Cardiac muscle cell (in vitro differentiated cells and primary cell): ENCODE data around the gene RPL36. TPM values are rescaled to one million over a fixed set of nuclear protein-coding genes. Genes with fewer than 3 reads are reported as not detected.
"Not testable (repeated sequence)": the region's sequence is repeated elsewhere in the genome, so short reads cannot be mapped to it uniquely, and the experiment has no call there.

Source experiments
- DNase-seq, 2 donors: peaks; one replicate each; pipeline versions ENCODE4 v3.0.0 to v3.0.0-alpha.2; 2010 to 2017; ENCODE audit warnings: low read depth in 1 of 2, low spot score in 1 of 2
- H3K27ac ChIP-seq: fragments of 200-600 bp; sonication (generic); 2 replicates; pipeline ENCODE4 v1.5.1; 2016
- H3K27me3 ChIP-seq: fragments of 200-600 bp; sonication (generic); 2 replicates; pipeline ENCODE4 v1.6.0; 2016; ENCODE audit warnings: control low read depth
- H3K36me3 ChIP-seq: fragments of 200-600 bp; sonication (generic); 2 replicates; pipeline ENCODE4 v1.5.1; 2016; ENCODE audit warnings: control low read depth
- H3K4me1 ChIP-seq: fragments of 200-600 bp; sonication (generic); 2 replicates; pipeline ENCODE4 v1.8.1; 2017; ENCODE audit warnings: low read depth, mild to moderate bottlenecking, mixed run types
- H3K4me3 ChIP-seq: fragments of 200-600 bp; sonication (generic); 2 replicates; pipeline ENCODE4 v1.5.1; 2016; ENCODE audit warnings: mild to moderate bottlenecking
- H3K9me3 ChIP-seq: fragments of 200-600 bp; sonication (generic); 2 replicates; pipeline ENCODE4 v1.5.1; 2017; ENCODE audit warnings: low read depth, mild to moderate bottlenecking, control low read depth
- CTCF ChIP-seq: IDR thresholded peaks from 2 replicates; pipeline ENCODE4 v1.5.1; 2012; ENCODE audit warnings: low read depth, mild to moderate bottlenecking, low read length
- polyA plus RNA-seq: library from polyadenylated mRNA; unstranded; fragments of >200 nt; fragmentation: Nextera tagmentation; extraction: Ambion mirVana; gene quantifications from 2 replicates; pipeline ENCODE4 v1.2.1, GENCODE V29; 2016
- total RNA-seq: library from RNA; depleted of rRNA; stranded (reverse); fragments of >200 nt; gene quantifications from 2 replicates; pipeline ENCODE4 v1.2.3, GENCODE V29; 2016

Gene RPL36
- total and polyA plus RNA-seq, 2 experiments from 2014 or later = 829 to 982 TPM

- Histone ChIP-seq H3K9me3 (no peaks in the 10 kb centered on the region), H3K4me1 (no peaks in the 10 kb centered on the region), H3K27me3 (no peaks in the 10 kb centered on the region), H3K4me3 (peak overlapping the region; percentile 53), H3K36me3 (peaks cover 5% of the 10 kb centered on the region), H3K27ac (peak overlapping the region; percentile 19)
- DNase-seq = peak; percentile 96 to 98
- peak; percentile 80 for TF ChIP-seq CTCF
Measured at GRCh38 chr19:5686647-5687359, 3.3 kb upstream of the RPL36 start.

GRCh38 chr19:5687360-5688198 lies 2.5 kb upstream of the RPL36 start:
- H3K27me3 ChIP-seq = no peaks in the 10 kb centered on the region
- peaks cover 12% of the 10 kb centered on the region for H3K36me3 ChIP-seq
- H3K27ac ChIP-seq = no peak overlapping the region
- no peak for TF ChIP-seq CTCF
- no peaks in the 10 kb centered on the region for H3K9me3 ChIP-seq
- no peak for DNase-seq
- no peak overlapping the region for H3K4me3 ChIP-seq
- no peaks in the 10 kb centered on the region for H3K4me1 ChIP-seq

GRCh38 chr19:5688262-5688881 lies 1.7 kb upstream of the RPL36 start:
- not testable (repeated sequence) for H3K9me3 ChIP-seq, H3K4me3 ChIP-seq, H3K4me1 ChIP-seq, H3K27me3 ChIP-seq, DNase-seq, H3K27ac ChIP-seq
- peaks cover 20% of the 10 kb centered on the region for H3K36me3 ChIP-seq

GRCh38 chr19:5690955-5691821 lies 1.1 kb downstream of the RPL36 start:
- Histone ChIP-seq H3K4me1 (no peaks in the 10 kb centered on the region), H3K36me3 (peaks cover 29% of the 10 kb centered on the region), H3K9me3 (no peaks in the 10 kb centered on the region), H3K27ac (peak overlapping the region; percentile 90), H3K4me3 (peak overlapping the region; percentile 69), H3K27me3 (no peaks in the 10 kb centered on the region)
- TF ChIP-seq CTCF = no peak
- peak in 1 of 2 donors; percentile 73 for DNase-seq

- no peak for TF ChIP-seq CTCF
- no peak for DNase-seq
- Histone ChIP-seq H3K4me3 (peak overlapping the region; percentile 69), H3K9me3 (no peaks in the 10 kb centered on the region), H3K4me1 (no peaks in the 10 kb centered on the region), H3K27me3 (no peaks in the 10 kb centered on the region), H3K36me3 (peaks cover 32% of the 10 kb centered on the region), H3K27ac (peak overlapping the region; percentile 90)
Measured at GRCh38 chr19:5691822-5692722, 2.0 kb downstream of the RPL36 start.
